GM21825 (cell line): ENCODE measurements around the gene GGTLC2.
"Not testable (repeated sequence)": the region's sequence is repeated elsewhere in the genome, so short reads cannot be mapped to it uniquely, and the experiment has no call there.

ENCODE experiments used
- ATAC-seq: cut with Tn5 transposase; IDR thresholded peaks from one replicate; pipeline ENCODE4 v1.9.1; 2021; ENCODE audit warnings: mild to moderate bottlenecking, moderate library complexity; ENCODE audit not compliant: unreplicated experiment

Gene GGTLC2

DNA sequence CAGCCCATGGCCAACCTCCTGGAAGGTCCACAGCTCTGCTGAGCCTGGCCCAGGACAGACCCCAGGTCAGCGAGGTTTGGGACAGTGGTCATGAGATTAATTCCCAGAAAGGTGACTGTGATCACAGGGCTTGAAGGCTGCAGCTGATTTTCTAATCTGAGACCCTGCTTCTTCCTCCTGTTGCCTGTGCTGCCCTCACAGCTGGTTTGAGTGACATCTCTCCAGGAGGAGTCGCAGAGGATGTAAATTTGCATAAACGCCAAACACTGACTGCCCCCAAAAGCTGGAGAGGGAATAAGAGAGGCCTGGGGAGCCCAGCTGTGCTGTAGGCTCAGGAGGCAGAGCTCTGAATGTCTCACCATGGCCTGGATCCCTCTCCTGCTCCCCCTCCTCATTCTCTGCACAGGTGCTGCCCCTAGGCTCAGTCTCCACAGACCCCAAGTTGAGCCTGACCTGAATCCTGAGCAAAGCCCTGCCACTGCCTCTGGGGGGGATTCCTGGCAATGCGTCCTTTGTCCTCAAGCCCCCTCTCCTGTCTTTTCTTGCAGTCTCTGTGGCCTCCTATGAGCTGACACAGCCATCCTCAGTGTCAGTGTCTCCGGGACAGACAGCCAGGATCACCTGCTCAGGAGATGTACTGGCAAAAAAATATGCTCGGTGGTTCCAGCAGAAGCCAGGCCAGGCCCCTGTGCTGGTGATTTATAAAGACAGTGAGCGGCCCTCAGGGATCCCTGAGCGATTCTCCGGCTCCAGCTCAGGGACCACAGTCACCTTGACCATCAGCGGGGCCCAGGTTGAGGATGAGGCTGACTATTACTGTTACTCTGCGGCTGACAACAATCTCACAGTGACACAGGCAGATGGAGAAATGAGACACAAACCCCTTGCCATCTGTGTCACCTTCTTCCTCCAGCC lies 23.8 kb downstream of the GGTLC2 start:
- ATAC-seq = no peak

DNA sequence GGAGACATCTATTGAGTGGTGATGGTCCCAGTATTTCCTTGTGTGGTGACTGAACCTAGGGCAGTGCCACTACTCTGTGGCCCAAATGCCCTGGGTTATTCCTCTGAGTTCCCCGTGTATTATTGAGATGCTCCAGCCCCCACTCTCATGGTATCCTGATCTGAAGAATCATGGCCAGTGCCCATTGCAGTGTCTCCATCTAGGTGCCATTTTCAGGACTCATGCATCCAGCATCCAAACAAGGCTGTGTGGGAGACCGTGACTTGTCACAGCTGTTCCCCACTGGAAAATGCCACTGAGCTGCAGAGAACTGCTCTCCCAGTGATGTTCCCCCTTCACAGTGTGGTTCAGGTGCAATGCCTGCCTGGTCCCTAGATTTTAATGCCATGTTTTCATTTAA lies 24.7 kb downstream of the GGTLC2 start:
- ATAC-seq = no peak

DNA sequence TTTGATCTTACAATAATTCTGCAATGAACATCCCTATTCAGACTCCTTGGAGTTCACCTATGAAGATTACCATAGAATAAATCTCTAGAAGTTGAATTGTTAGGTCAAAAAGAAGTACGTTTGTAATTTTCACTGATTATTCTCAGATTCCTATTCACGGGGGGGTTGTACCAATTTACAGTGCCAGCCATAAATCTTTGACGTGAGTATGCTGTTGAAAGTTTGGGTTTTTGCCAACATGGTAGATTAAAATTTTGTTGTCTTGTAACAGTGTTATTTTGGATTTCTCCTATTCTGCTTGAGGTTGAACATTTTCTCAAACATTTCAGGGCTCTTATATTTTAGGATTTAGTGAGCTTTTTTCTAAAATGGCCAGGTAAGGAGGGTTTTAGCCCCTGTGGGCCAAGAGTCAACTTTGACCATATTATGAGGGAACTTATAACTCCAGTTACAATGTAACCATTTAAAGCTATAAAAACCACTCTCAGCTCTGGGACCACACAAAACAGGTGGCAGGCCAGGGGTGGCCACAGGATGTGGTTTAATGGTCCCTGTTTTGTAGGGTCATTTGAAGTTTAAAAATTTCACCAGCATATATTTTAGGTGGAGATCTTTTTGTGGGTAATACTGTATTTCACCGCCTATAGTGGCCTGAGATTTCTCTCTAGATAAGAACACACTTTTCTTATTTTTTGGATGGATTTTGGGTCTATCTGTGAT lies 25.8 kb downstream of the GGTLC2 start:
- ATAC-seq = no peak

DNA sequence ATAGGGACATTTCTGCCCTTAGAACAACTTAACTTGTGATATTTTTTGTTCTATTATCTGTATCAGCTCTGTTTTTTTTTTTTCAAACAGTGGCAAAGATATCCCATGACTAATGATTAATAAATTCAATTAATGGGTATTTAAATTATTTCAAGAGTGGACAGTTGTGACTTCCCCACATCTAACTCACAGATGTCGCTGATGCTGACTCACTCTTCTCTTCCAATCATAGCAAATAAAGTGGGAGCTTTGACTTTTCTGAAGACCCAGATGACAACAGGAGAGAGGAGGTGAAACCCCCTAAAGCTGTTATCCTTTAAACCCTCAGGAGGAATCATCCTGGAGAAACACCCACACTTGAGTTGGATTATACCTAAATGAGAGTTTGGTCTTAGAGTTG lies 27.1 kb downstream of the GGTLC2 start:
- no peak for ATAC-seq

DNA sequence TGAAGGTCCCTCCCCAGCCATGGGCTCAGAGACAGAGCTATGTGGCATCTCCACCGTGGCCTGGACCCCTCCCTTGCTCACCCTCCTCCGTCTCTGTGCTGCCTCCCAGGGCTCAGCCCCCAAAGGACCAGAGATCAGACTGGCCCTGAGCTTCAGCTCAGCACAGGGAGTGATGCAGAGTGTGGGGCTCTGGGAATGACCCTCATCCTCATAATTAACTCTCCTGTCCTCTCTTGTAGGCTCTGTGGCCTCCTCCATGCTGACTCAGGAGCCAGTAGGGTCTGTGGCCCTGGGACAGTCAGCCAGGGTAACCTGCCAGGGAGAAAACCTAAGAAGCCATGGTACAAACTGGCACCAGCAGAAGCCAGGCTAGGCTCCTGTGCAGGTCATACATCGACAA lies 28.7 kb downstream of the GGTLC2 start:
- no peak for ATAC-seq

DNA sequence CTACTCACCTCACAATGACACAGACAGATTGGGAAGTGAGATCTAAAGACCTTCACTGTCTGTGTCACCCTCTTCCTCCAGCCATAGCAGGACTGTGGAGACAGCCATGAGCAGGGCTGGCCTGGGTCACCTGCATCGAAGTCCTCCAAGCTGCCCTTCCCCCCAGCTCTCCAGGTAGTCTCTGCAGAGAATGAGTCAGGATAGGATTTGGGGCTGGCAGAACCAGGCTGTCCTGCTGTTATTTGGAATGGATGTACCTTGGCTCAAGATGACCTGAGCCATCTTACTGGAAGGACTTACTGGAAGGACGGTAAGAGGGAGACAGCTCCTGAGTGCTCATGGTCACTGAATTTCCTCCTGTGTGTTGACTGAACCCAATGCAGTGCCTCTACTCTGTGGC lies 29.2 kb downstream of the GGTLC2 start:
- no peak for ATAC-seq

DNA sequence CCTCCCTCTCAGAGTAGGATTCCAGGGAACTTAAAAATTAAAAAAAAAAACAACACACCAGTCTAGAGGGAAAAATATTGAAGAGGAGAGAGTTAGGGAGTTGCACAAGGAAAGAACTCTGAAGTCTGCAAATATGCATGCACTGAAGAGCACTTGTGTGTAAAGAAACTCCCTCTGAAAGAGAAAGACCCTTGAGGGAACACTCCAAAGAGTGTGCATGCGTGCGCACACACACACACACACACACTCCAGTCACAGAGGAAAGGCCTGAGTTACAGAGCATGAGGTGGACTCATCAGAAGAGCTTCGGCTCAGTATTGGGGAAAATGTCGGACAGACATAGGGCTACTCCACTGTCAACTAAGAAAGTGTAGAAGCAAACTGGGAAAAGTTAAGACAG lies 30.1 kb downstream of the GGTLC2 start:
- no peak for ATAC-seq

DNA sequence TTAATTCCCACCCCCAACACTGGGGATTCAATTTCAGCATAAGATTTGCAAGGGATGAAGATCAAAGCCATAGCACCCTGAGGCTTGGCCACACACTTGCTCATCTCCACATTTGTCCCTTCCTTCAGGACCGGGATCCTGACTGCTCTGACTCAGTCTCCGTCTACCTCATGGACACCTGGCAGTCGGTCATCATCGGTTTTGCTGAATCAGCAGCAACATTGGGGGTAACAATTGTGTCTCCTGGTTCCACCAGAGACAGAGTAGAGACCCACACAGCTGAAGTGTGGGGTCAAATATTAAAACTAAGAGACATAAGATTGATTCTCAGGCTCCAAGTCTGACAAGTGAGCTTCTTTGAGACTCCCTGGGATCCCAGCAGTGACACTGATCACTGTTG lies 34.6 kb downstream of the GGTLC2 start:
- ATAC-seq = no peak

DNA sequence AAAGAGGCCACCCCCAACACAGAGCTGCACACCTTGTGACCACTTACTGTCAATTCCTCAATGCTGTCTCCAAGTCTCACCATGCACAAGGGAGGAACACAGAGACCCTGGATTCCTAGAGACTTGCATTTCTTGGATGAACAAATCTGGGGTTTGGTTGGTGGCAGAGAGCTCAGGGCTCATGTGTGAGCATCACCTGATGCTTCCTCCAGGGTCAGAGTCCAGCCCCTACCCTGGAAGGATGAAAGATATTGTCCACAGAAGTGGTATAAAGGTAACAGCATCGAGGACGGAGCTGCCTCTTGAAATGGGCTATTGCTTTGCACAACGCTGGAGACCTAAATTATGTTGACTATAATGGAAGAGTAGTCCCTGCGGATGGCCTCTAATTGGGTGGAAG lies 36.0 kb downstream of the GGTLC2 start:
- ATAC-seq = no peak

DNA sequence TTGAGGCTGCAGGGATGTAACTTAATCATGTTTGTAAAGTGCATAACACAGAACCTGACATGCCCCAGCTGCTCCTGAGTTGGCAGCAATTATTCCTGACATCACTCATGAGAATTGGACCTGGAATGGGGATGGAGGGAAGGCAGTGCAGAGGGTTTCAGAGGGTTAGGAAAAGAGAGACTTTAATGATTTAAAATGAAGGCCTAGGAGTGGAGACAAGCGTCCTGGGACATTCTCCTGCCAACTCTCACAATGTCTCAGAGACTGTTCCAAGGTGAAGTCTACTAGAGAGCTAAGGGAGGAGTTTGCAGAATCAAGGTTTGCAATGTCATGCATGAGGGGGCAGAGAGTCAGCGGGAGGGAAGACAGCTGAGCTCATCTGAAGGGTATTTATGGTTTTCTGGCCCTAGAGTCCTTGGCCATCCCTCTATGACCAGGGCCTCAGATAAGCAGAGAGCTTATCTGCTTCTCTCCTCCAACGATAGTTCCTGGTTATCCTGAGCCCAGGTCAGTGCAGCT lies 36.9 kb downstream of the GGTLC2 start:
- no peak for ATAC-seq

DNA sequence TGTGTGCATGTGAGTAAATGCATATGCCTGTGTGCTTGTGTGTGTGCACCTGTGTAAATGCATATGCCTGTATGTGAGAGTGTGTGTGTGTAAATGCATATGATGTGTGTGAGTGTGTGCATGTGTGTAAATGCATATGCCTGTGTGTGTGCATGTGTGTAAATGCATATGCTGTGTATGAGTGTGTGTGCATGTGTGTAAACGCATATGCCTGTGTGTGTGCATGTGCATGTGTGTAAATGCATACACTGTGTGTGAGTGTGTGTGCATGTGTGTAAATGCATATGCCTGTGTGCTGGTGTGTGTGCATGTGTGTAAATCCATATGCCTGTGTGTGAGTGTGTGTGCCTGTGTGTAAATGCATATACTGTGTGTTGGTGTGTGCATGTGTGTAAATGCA lies 37.8 kb downstream of the GGTLC2 start:
- ATAC-seq = no peak

DNA sequence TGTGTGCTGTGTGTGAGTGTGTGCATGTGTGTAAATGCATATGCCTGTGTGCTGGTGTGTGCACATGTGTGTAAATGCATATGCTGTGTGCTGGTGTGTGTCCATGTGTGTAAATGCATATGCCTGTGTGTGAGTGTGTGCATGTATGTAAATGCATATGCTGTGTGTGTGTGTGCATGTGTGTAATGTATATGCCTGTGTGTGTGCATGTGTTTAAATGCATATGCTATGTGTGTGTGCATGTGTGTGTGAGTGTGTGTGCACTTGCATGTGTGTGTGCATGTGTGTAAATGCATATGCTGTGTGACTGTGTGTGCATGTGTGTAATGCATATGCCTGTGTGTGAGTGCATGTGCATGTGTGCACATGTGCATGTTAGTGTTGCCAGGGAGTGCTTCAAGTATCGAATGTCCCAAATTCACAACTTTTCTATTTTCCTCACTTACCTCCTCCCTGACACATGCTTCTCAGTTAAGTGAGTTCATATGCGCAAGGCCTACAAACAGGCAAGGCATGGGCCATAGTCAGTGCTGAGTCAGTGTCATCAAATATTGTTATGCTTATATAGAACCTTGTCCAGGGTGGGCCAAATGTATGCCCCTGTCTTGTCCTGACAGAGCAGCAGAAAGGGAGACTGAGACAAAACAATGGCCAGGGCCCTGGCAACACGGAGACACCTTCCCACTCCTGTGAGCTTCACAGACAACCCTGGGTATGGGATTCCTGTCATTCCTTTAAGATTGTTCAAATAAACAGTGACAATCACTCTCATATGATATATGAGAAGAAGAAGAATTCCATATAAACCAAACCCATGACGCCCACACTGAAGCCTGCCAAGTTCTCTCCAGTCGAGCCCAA lies 38.6 kb downstream of the GGTLC2 start:
- no peak for ATAC-seq

DNA sequence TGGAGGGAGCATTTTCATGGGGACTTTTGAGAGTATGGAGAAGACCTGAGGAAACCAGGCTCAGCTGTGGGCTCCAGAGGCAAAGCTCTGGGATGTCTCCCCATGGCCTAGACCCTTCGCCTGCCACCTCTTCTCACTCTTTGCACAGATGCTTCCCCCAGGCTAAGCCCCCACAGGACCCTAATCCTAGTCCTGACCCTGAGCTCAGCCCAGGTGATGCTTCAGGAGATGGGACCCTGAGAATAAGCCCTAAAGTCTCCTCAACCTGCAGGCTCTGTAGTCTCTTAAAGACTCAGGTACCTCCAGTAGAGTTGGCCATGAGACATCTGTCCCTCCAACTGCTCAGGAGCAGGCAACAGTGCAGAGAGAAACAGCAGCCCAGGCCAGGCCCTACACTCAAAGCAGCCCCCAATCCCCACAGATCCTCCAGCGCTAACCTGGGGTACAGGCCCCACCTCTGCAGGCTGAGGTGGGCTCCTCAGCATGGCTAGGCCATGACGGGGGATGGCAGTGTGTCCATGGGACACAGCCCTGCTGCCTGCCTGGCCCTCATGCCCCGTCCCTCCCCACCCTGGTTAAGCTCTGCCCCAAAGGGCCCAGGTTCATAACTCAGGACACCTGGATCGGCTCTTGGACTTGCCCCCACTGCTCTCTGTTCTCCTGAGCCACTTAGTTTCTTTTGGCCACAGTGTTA lies 39.4 kb downstream of the GGTLC2 start:
- ATAC-seq = no peak

DNA sequence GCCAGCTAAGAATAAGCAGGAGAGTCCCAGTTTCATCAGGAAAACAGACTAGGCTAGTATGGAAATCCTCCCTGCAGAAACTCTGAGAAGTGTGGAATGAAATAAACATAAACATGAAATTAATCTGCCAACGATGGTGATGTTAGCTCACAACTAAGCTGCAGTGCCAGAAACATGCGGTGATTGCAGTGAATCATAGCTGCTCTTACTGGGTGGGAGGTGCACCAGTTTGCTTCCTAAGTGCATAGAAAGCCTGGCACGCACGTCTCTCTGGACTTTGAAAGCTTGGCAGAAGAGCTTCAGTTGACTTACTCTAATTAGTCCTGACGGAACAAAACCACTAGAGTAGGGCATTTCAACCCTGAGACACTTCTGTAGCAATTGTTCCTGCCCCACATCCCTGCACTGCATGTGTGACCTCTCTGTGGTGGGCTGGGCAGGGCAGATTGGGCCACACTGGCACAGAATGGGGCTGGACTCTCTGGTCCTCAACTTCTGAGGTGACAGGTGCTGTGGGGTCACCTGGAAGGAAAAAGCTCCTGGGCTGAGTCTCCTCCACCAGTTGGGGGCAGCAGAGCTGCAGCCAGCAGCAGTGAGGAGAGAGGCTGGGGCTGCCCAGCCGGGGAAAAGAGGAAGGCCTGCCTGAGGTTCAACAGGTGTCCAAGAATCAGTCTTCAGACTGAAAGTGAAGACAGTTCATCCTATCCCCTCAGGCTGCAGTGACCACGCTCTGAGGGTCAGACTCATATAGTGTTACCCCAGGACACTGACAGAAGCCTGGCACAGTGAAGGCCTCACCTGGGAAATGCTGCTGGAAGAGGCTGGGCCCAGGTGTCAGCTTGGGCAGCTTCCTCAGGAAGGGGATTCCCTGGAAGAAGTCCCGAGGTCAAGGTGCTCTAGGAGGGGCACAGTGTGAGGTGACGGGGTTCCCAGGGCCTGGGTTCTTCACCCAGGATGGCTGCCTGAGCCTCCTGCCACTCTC lies 40.5 kb downstream of the GGTLC2 start:
- no peak for ATAC-seq

DNA sequence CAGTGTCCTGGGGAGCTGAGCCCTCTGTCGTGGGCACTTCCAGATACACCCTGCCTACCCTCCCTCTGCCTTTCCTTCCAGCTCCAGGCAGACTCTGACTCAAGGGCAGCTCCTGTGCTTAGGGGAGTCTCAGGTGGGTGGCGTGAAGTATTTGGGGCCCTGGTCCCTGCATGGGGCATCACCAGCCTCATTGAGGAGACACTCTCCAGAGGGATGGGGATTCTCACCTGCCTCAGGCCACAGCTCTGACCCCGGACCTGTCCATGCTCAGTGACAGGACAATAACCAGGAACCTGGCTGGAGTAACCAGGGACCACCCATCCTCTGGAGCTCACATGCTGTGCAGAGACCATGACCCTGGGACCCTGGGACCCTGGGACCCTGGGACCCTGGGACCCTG lies 41.2 kb downstream of the GGTLC2 start:
- no peak for ATAC-seq

DNA sequence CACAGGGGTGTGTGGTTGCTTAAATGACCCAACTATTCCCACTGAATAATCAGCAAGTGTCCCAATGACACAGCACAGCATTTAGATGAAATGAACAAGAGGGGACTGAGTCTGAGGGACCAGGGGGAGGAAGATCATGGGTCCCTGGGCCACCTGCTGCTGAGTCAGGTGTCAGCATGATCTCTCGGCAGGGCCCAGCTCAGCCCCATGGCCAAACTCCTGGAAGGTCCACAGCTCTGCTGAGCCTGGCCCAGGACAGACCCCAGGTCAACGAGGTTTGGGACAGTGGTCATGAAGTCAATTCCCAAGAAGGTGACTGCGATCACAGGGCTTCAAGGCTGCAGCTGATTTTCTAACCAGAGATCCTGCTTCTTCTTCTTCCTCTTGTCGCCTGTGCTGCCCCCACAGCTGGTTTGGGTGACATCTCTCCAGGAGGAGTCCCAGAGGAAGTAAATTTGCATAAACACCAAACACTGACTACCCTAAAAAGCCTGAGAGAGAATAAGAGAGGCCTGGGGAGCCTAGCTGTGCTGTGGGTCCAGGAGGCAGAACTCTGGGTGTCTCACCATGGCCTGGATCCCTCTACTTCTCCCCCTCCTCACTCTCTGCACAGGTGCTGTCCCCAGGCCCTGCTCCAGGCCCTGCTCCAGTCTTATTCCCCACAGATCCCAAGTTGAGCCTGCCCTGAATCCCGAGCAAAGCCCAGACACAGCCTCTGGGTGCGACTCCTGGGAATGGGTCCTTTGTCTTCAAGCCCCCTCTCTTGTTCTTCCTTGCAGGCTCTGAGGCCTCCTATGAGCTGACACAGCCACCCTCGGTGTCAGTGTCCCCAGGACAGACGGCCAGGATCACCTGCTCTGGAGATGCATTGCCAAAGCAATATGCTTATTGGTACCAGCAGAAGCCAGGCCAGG lies 42.0 kb downstream of the GGTLC2 start:
- not testable (repeated sequence) for ATAC-seq

DNA sequence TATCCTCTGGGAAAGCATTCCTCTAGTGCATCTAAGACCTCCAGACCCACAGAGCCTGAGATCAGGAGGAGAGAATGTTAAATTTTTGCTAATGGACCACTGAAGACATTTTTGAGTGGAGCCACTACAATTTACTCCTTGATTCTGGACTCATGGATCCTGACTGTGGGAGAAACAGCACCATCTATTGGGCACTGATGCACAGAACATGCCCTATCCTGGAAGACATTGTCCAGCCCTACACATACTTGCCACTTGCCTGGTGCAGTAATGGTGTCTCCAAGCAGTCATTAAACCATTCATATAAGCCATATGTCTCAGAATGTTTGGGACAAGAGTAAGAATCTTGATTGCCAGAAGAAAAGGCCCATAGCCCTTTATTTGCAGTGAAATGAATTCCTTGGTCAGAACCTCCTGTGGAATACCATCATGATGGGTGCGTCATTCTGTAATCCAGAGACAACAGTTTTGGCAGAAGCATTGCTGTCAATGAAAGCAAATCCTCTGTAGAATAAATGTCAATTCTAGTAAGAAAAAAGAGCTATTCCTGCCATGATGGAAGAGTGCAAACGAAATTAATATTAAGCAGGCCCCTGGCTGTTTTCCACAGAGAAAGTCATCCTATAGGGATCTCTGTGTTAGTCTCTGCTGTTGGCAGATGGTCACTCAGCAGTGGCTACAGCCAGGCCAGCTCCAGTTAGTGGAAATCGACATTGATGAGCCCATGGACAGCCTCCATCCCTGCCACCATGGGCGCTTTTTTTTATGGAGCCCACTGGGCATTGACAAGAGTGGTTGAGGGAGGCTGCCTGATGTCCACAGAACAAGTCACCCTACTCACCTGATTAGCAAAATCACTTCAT lies 43.5 kb downstream of the GGTLC2 start:
- no peak for ATAC-seq
